PFSK-1 (cell line): ENCODE data around the gene ARHGAP6.

Experiments
- FOXP2 ChIP-seq: optimal IDR thresholded peaks from 2 replicates; pipeline ENCODE3; 2011; ENCODE audit warnings: borderline replicate concordance, control low read depth, inconsistent platforms; ENCODE audit not compliant: insufficient read depth; ENCODE audit errors: extremely low read length, extremely low read depth
- POLR2AphosphoS5 ChIP-seq: IDR thresholded peaks from 2 replicates; pipeline ENCODE4 v1.6.1; 2012; ENCODE audit warnings: low read depth, mild to moderate bottlenecking, control low read depth, low read length, moderate library complexity
- SIN3A ChIP-seq: IDR thresholded peaks from 2 replicates; pipeline ENCODE4 v1.6.1; 2012; ENCODE audit warnings: mild to moderate bottlenecking, low read length, moderate library complexity, borderline replicate concordance; ENCODE audit not compliant: insufficient read depth
- TAF1 ChIP-seq: IDR thresholded peaks from 2 replicates; pipeline ENCODE4 v1.6.1; 2012; ENCODE audit warnings: low read length, control low read depth, borderline replicate concordance; ENCODE audit not compliant: insufficient read depth
- TF ChIP-seq, protein P1 (sequence below), 2 experiments: IDR thresholded peaks; 2 replicates each; pipeline versions ENCODE4 v1.6.1 to v1.8.0; 2011 to 2012; ENCODE audit warnings: low read depth in 2 of 2, low read length in 2 of 2, control low read depth in 1 of 2, inconsistent platforms in 1 of 2, mild to moderate bottlenecking in 1 of 2, moderate library complexity in 1 of 2; ENCODE audit not compliant: insufficient read depth in 1 of 2

ARHGAP6 gene

DNA sequence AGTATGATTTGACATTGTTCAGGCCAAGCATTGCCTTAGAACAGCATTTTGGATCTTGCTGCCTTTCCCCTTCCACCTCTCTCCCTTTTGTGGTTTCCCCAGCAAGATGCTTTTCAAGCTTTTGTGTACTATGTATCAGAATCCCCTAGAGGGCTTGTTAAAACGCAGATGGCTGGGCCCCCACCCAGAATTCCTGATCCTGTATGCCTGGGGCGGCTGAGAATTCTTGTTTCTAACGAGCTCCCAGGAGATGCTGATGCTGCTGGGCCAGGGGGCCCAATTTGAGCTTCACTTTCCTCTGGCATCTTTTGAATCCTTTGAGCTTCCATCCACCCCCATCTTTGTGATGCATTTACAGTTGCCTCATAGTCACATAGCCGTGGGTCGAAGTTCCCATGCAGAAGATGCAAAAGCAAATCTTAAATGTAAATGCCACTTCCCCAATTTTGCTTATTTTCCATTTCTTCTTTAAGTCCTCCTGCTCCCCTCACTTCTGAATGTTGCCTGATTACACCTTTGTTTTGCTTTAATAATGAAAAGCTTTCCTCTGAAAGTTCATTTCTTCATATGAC is 536.1 kb downstream of the ARHGAP6 start:
- TF ChIP-seq POLR2AphosphoS5 (no peak), TAF1 (no peak), FOXP2 (no peak), SIN3A (no peak)
- TF ChIP-seq, protein P1, sequence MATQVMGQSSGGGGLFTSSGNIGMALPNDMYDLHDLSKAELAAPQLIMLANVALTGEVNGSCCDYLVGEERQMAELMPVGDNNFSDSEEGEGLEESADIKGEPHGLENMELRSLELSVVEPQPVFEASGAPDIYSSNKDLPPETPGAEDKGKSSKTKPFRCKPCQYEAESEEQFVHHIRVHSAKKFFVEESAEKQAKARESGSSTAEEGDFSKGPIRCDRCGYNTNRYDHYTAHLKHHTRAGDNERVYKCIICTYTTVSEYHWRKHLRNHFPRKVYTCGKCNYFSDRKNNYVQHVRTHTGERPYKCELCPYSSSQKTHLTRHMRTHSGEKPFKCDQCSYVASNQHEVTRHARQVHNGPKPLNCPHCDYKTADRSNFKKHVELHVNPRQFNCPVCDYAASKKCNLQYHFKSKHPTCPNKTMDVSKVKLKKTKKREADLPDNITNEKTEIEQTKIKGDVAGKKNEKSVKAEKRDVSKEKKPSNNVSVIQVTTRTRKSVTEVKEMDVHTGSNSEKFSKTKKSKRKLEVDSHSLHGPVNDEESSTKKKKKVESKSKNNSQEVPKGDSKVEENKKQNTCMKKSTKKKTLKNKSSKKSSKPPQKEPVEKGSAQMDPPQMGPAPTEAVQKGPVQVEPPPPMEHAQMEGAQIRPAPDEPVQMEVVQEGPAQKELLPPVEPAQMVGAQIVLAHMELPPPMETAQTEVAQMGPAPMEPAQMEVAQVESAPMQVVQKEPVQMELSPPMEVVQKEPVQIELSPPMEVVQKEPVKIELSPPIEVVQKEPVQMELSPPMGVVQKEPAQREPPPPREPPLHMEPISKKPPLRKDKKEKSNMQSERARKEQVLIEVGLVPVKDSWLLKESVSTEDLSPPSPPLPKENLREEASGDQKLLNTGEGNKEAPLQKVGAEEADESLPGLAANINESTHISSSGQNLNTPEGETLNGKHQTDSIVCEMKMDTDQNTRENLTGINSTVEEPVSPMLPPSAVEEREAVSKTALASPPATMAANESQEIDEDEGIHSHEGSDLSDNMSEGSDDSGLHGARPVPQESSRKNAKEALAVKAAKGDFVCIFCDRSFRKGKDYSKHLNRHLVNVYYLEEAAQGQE (IDR thresholded peaks at IDR 0.05; ENCODE audit: insufficient read depth in 1 of 2, low read depth in 2 of 2, low read length in 2 of 2) = no peak

DNA sequence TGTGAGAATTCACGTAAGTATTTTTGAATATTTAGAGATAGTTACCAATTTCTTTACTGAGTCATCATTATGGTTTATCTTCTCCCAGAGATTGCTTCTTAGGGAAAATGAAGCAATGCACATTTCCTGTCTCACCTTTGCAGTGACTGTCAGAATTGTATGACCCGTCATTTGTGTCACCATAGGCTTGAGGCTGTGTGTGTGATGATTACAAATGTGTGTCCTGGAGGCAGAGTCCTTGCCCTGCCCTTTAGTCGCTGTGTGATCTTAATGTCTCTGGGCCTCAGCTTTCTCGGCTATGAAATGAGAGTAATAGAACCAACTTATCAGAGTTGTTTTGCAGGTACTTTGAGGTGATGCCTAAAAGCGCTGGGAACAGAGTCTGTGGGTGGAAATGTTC is 540.7 kb downstream of the ARHGAP6 start:
- TF ChIP-seq, protein P1 (IDR thresholded peaks at IDR 0.05; ENCODE audit: insufficient read depth in 1 of 2, low read depth in 2 of 2, low read length in 2 of 2) = no peak
- TF ChIP-seq SIN3A = no peak
- TF ChIP-seq POLR2AphosphoS5 = no peak
- TF ChIP-seq TAF1 = no peak
- TF ChIP-seq FOXP2 = no peak

GRCh38 chrX:11124112-11124511 is 541.6 kb downstream of the ARHGAP6 start:
- TF ChIP-seq SIN3A (no peak), FOXP2 (no peak), POLR2AphosphoS5 (no peak), TAF1 (no peak)
- TF ChIP-seq, protein P1 (IDR thresholded peaks at IDR 0.05; ENCODE audit: insufficient read depth in 1 of 2, low read depth in 2 of 2, low read length in 2 of 2) = no peak

GRCh38 chrX:11119313-11119943 is 546.3 kb downstream of the ARHGAP6 start:
- TF ChIP-seq FOXP2 = no peak
- TF ChIP-seq TAF1 = no peak
- no peak for TF ChIP-seq POLR2AphosphoS5
- TF ChIP-seq, protein P1 (IDR thresholded peaks at IDR 0.05; ENCODE audit: insufficient read depth in 1 of 2, low read depth in 2 of 2, low read length in 2 of 2) = no peak
- TF ChIP-seq SIN3A = no peak
